Ovary (tissue), 3 donors: ENCODE measurements around the gene ROBO4.

Source experiments
- CTCF ChIP-seq, 3 donors: fragments of 450-650 bp in 2 of 3; fragments of 200-600 bp in 1 of 3; IDR thresholded peaks; one replicate each; pipeline versions ENCODE4 v1.5.1 to v1.8.0; 2016 to 2022; ENCODE audit warnings: antibody characterized with exemption in 3 of 3, mild to moderate bottlenecking in 1 of 3
- POLR2A ChIP-seq: fragments of 450-650 bp; IDR thresholded peaks from one replicate; pipeline ENCODE4 v1.6.1; 2017; ENCODE audit warnings: antibody characterized with exemption, mild to moderate bottlenecking, moderate library complexity
- donor health status: DM: no; HTN: no; CAD: no.

GRCh38 chr11:124884869-124885479, 12.7 kb downstream of the ROBO4 start:
- TF ChIP-seq CTCF (IDR thresholded peaks at IDR 0.05) (no peak), POLR2A (no peak)
